Trophoblast cell (in vitro differentiated cells and primary cell): ENCODE measurements around the gene FGB.
"Not testable (repeated sequence)": the region's sequence is repeated elsewhere in the genome, so short reads cannot be mapped to it uniquely, and the experiment has no call there.

Source experiments
- DNase-seq, 2 donors: peaks; one replicate each; pipeline ENCODE4 v3.0.0-alpha.2; 2016
- H2AFZ ChIP-seq: 2 replicates; pipeline ENCODE4 v1.6.1; 2013; ENCODE audit warnings: low read length, moderate library complexity, mild to moderate bottlenecking; ENCODE audit not compliant: insufficient read depth, poor library complexity
- H2AK5ac ChIP-seq: 2 replicates; pipeline ENCODE4 v1.6.1; 2013; ENCODE audit warnings: mild to moderate bottlenecking, low read length
- H2BK120ac ChIP-seq: 2 replicates; pipeline ENCODE4 v1.6.1; 2013; ENCODE audit warnings: low read length, mild to moderate bottlenecking, moderate library complexity; ENCODE audit not compliant: insufficient read depth, poor library complexity
- H2BK12ac ChIP-seq: 2 replicates; pipeline ENCODE4 v1.6.1; 2013; ENCODE audit warnings: mild to moderate bottlenecking, low read length, moderate library complexity
- H2BK5ac ChIP-seq: 2 replicates; pipeline ENCODE4 v1.6.1; 2013; ENCODE audit warnings: low read length, low read depth, moderate library complexity, mild to moderate bottlenecking; ENCODE audit not compliant: poor library complexity
- H3K14ac ChIP-seq: 2 replicates; pipeline ENCODE4 v1.6.1; 2013; ENCODE audit warnings: mild to moderate bottlenecking, low read length
- H3K18ac ChIP-seq: 2 replicates; pipeline ENCODE4 v1.6.1; 2013; ENCODE audit warnings: mild to moderate bottlenecking, low read length
- H3K23ac ChIP-seq: 2 replicates; pipeline ENCODE4 v1.6.1; 2013; ENCODE audit warnings: low read length
- H3K27ac ChIP-seq: 2 replicates; pipeline ENCODE4 v1.5.1; 2013; ENCODE audit warnings: low read depth, mild to moderate bottlenecking, inconsistent platforms, low read length, moderate library complexity
- H3K27me3 ChIP-seq: 2 replicates; pipeline ENCODE4 v1.6.1; 2013; ENCODE audit warnings: inconsistent platforms, mild to moderate bottlenecking, low read length, moderate library complexity; ENCODE audit not compliant: insufficient read depth
- H3K36me3 ChIP-seq, 2 experiments: 1 replicate in 1 of 2; 2 replicates in 1 of 2; pipeline ENCODE4 v1.6.1; 2013; ENCODE audit warnings: low read length in 2 of 2, mild to moderate bottlenecking in 2 of 2, moderate library complexity in 1 of 2; ENCODE audit not compliant: insufficient read depth in 2 of 2, control insufficient read depth in 1 of 2
- H3K4ac ChIP-seq: 2 replicates; pipeline ENCODE4 v1.6.1; 2013; ENCODE audit warnings: low read depth, mild to moderate bottlenecking, low read length, moderate library complexity
- H3K4me1 ChIP-seq, 2 experiments: 1 replicate in 1 of 2; 2 replicates in 1 of 2; pipeline ENCODE4 v1.6.1; 2013; ENCODE audit warnings: low read length in 2 of 2, mild to moderate bottlenecking in 2 of 2, moderate library complexity in 1 of 2; ENCODE audit not compliant: insufficient read depth in 2 of 2, control insufficient read depth in 1 of 2
- H3K4me2 ChIP-seq: 2 replicates; pipeline ENCODE4 v1.6.1; 2013; ENCODE audit warnings: inconsistent platforms, mild to moderate bottlenecking, low read length, moderate library complexity
- H3K4me3 ChIP-seq: 2 replicates; pipeline ENCODE4 v1.5.1; 2013; ENCODE audit warnings: mild to moderate bottlenecking, low read depth, low read length, inconsistent platforms
- H3K79me1 ChIP-seq: one replicate; pipeline ENCODE4 v1.6.1; 2013; ENCODE audit warnings: low read length
- H3K79me2 ChIP-seq: 2 replicates; pipeline ENCODE4 v1.6.1; 2013; ENCODE audit warnings: low read length, mild to moderate bottlenecking; ENCODE audit not compliant: control insufficient read depth, insufficient read depth, poor library complexity
- H3K9ac ChIP-seq: 2 replicates; pipeline ENCODE4 v1.6.1; 2013; ENCODE audit warnings: mild to moderate bottlenecking, low read length
- H3K9me3 ChIP-seq: 2 replicates; pipeline ENCODE4 v1.6.1; 2013; ENCODE audit warnings: low read depth, mild to moderate bottlenecking, control low read depth, inconsistent platforms, low read length; ENCODE audit not compliant: insufficient read depth
- H4K12ac ChIP-seq: 2 replicates; pipeline ENCODE4 v1.6.1; 2013; ENCODE audit warnings: low read depth, mild to moderate bottlenecking, low read length, moderate library complexity
- H4K8ac ChIP-seq: 2 replicates; pipeline ENCODE4 v1.6.1; 2013; ENCODE audit warnings: low read depth, mild to moderate bottlenecking, low read length, moderate library complexity
- H4K91ac ChIP-seq: one replicate; pipeline ENCODE4 v1.6.1; 2013; ENCODE audit warnings: low read depth, mild to moderate bottlenecking, low read length, moderate library complexity
- WGBS: extraction: QIAGEN DNeasy Blood & Tissue Kit; methylation state at CpG from one replicate; pipeline ENCODE4 v1.1.7; 2013; ENCODE audit warnings: missing lambda C conversion rate; ENCODE audit not compliant: insufficient read length, insufficient coverage; ENCODE audit errors: extremely low coverage; 5-methylcytosine and 5-hydroxymethylcytosine counted together

FGB gene

DNA sequence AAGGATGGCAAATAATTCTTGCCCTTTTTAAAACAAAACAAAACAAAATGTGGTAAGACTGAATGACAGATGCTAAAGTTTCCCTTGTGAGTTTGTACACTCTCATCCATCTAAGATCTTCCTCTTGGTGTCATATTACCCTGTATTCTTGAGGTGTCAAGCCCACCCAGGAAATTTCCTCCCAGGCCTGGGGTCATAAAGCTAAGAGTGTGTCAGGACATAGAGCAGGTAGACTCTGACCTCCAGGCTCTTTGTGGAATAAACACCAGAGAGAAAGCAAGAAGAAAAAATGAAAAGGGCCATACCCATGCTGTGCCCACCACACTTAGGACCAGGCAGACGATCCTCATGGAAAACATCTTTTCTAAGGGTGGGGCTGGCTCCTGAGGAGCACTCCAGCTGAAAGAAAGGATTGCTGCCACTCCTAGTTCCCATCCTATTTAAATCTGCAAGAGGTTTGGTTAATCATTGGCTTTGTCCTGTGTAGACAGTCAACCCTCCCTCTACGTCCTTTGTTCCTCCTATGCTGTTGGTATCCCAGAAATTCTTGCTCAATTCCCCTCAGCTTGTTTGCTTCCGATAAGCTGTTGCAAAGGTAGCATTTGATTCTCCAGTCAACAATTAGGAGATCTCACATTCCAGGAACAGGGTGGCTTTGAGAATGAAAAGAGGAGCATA is 27.7 kb downstream of the FGB start, which contains the start of gene FGA:
Gene FGA, minus strand, starts transcription at position 414 of the 678 bp plus-strand sequence. Its CDS starts 55 bp downstream, at position 359.
- Histone ChIP-seq H3K4me2 (no peak within 1 kb of the TSS), H3K27me3 (no peaks in the 10 kb centered on the region), H4K12ac (no peak within 1 kb of the TSS), H3K14ac (no peak within 1 kb of the TSS), H3K4ac (no peak within 1 kb of the TSS), H4K8ac (no peak within 1 kb of the TSS), H3K23ac (no peak within 1 kb of the TSS), H3K79me1 (no peaks in the 10 kb centered on the region), H3K79me2 (no peaks in the 10 kb centered on the region), H3K4me1 (no peaks in the 10 kb centered on the region), H3K36me3 (no peaks in the 10 kb centered on the region), H3K27ac (no peak within 1 kb of the TSS), H2AK5ac (no peak within 1 kb of the TSS), H2BK120ac (no peak within 1 kb of the TSS), H2BK5ac (no peak within 1 kb of the TSS), H3K9ac (no peak within 1 kb of the TSS), H4K91ac (no peak within 1 kb of the TSS), H2AFZ (no peak within 1 kb of the TSS), H2BK12ac (no peak within 1 kb of the TSS), H3K18ac (no peak within 1 kb of the TSS), H3K4me3 (no peak within 1 kb of the TSS), H3K9me3 (no peaks in the 10 kb centered on the region)
- no CpG with 5 or more reads among the region's 3 CpGs for WGBS
- DNase-seq = no peak

DNA sequence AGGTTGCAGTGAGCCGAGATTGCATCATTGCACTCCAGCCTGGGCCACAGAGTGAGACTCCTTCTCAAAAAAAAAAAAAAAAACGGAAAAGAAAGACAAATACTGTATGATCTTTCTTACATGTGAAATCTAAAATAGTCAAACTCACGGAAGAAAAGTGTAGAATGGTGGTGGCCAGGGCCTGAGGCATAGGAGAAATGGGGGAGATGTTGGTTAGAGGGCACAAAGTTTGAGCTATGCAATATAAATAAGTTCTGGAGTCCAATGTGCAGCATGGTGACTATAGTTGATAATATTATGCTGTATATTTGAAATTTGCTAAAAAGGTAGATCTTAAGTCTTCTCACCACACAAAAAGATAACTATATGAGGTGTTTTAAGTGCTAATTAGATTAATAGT is 29.1 kb downstream of the FGB start:
- WGBS = no CpG with 5 or more reads among the region's 3 CpGs

DNA sequence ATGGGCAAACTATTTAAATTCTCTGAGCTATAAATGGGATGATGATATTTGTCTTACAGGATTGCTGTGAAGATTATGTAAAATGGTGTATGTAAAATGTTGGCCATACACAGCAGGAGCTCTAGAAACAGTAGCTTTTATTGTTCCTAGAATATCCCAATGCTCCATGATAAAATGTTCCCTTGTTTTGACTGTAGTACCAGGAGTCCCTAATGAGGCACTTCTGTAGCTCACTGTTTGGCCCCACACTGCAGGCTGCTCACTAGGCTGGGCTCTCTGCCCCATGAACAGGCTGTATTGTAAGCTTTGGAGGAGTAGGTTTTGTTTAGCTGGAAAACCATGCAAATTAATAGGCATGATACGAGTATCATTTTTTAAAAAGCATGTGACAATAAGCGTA is 31.1 kb downstream of the FGB start:
- Histone ChIP-seq H2AK5ac (no peak overlapping the region), H3K27me3 (no peaks in the 10 kb centered on the region), H4K91ac (no peak overlapping the region), H3K79me1 (no peaks in the 10 kb centered on the region), H2BK12ac (no peak overlapping the region), H2AFZ (no peak overlapping the region), H2BK5ac (no peak overlapping the region), H3K18ac (no peak overlapping the region), H3K36me3 (no peaks in the 10 kb centered on the region), H3K14ac (no peak overlapping the region), H3K4me1 (no peaks in the 10 kb centered on the region), H3K4ac (no peak overlapping the region), H3K27ac (no peak overlapping the region), H3K9me3 (no peaks in the 10 kb centered on the region), H3K4me2 (no peak overlapping the region), H3K79me2 (no peaks in the 10 kb centered on the region), H3K9ac (no peak overlapping the region), H3K4me3 (no peak overlapping the region), H2BK120ac (no peak overlapping the region), H3K23ac (no peak overlapping the region), H4K8ac (no peak overlapping the region), H4K12ac (no peak overlapping the region)
- DNase-seq = no peak
- no CpG with 5 or more reads among the region's 2 CpGs for WGBS

More for the DNA sequence above, 29.1 kb downstream of the FGB start:
- H3K36me3 ChIP-seq = no peaks in the 10 kb centered on the region
- no peak overlapping the region for H2BK5ac ChIP-seq
- no peak overlapping the region for H2AFZ ChIP-seq
- no peak overlapping the region for H3K9ac ChIP-seq
- H3K4me3 ChIP-seq = no peak overlapping the region
- H4K91ac ChIP-seq = no peak overlapping the region
- H3K4ac ChIP-seq = no peak overlapping the region
- H3K23ac ChIP-seq = no peak overlapping the region
- no peaks in the 10 kb centered on the region for H3K4me1 ChIP-seq
- H3K18ac ChIP-seq = no peak overlapping the region
- no peak overlapping the region for H2AK5ac ChIP-seq
- DNase-seq = no peak
- H4K8ac ChIP-seq = no peak overlapping the region
- no peaks in the 10 kb centered on the region for H3K27me3 ChIP-seq
- H3K79me2 ChIP-seq = no peaks in the 10 kb centered on the region
- no peak overlapping the region for H3K14ac ChIP-seq
- H4K12ac ChIP-seq = no peak overlapping the region
- no peaks in the 10 kb centered on the region for H3K9me3 ChIP-seq
- H3K27ac ChIP-seq = no peak overlapping the region
- no peak overlapping the region for H2BK12ac ChIP-seq
- no peaks in the 10 kb centered on the region for H3K79me1 ChIP-seq
- no peak overlapping the region for H2BK120ac ChIP-seq
- no peak overlapping the region for H3K4me2 ChIP-seq

DNA sequence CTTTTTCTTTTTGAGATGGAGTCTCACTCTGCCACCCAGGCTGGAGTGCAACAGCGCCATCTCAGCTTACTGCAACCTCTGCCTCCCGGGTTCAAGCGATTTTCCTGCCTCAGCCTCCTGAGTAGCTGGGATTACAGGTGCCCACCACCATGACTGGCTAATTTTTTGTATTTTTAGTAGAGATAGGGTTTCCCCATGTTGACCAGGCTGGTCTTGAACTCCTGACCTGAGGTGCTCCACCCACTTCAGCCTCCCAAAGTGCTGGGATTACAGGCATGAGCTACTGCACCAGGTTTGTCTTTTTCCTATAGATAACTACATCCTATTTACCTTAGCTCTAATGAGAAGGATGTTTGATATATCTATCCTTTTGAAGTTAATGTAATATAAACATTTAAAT is 31.5 kb downstream of the FGB start:
- H3K36me3 ChIP-seq, H4K12ac ChIP-seq, H2AFZ ChIP-seq, H3K9me3 ChIP-seq, H3K4ac ChIP-seq, H3K79me1 ChIP-seq, H3K4me3 ChIP-seq, H4K8ac ChIP-seq, H3K18ac ChIP-seq, H3K14ac ChIP-seq, H3K23ac ChIP-seq, DNase-seq, H2BK12ac ChIP-seq, H3K4me2 ChIP-seq, H2BK5ac ChIP-seq, H3K79me2 ChIP-seq, H3K9ac ChIP-seq, H3K27me3 ChIP-seq, H3K4me1 ChIP-seq, H2BK120ac ChIP-seq, H3K27ac ChIP-seq, H2AK5ac ChIP-seq, H4K91ac ChIP-seq: not testable (repeated sequence)
- WGBS = no CpG with 5 or more reads among the region's 3 CpGs
